ENCODE measurements around the gene CTRL.

DNA sequence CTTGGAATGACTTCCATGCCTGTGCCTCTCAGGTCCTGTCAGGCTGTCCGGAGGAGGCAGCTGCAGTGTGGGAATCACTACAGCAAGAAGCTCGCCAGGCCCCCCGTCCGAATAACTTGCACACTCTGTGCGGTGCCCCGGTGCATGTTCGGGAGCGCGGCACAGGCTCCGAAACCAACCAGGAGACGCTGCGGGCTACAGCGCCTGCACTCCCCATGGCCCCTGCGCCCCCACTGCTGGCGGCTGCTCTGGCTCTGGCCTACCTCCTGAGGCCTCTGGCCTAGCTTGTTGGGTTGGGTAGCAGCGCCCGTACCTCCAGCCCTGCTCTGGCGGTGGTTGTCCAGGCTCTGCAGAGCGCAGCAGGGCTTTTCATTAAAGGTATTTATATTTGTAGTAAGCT lies 45.7 kb downstream of the CTRL start:
- no peak for TF ChIP-seq EP300 (IDR thresholded peaks at IDR 0.05; ENCODE audit: borderline replicate concordance)
- TF ChIP-seq YY1 (IDR thresholded peaks at IDR 0.05; ENCODE audit: low read depth) = no peak
- TF ChIP-seq, protein P1, sequence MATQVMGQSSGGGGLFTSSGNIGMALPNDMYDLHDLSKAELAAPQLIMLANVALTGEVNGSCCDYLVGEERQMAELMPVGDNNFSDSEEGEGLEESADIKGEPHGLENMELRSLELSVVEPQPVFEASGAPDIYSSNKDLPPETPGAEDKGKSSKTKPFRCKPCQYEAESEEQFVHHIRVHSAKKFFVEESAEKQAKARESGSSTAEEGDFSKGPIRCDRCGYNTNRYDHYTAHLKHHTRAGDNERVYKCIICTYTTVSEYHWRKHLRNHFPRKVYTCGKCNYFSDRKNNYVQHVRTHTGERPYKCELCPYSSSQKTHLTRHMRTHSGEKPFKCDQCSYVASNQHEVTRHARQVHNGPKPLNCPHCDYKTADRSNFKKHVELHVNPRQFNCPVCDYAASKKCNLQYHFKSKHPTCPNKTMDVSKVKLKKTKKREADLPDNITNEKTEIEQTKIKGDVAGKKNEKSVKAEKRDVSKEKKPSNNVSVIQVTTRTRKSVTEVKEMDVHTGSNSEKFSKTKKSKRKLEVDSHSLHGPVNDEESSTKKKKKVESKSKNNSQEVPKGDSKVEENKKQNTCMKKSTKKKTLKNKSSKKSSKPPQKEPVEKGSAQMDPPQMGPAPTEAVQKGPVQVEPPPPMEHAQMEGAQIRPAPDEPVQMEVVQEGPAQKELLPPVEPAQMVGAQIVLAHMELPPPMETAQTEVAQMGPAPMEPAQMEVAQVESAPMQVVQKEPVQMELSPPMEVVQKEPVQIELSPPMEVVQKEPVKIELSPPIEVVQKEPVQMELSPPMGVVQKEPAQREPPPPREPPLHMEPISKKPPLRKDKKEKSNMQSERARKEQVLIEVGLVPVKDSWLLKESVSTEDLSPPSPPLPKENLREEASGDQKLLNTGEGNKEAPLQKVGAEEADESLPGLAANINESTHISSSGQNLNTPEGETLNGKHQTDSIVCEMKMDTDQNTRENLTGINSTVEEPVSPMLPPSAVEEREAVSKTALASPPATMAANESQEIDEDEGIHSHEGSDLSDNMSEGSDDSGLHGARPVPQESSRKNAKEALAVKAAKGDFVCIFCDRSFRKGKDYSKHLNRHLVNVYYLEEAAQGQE (IDR thresholded peaks at IDR 0.05; ENCODE audit: low read depth) = no peak
- TF ChIP-seq RAD21 (IDR thresholded peaks at IDR 0.05; ENCODE audit: low read depth) = no peak
- no peak for TF ChIP-seq FOXM1 (IDR thresholded peaks at IDR 0.05; ENCODE audit: borderline replicate concordance, low read depth)
- TF ChIP-seq TAF1 (IDR thresholded peaks at IDR 0.05; ENCODE audit: low read depth) = no peak
- TF ChIP-seq, protein P2, sequence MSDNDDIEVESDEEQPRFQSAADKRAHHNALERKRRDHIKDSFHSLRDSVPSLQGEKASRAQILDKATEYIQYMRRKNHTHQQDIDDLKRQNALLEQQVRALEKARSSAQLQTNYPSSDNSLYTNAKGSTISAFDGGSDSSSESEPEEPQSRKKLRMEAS (IDR thresholded peaks at IDR 0.05) = no peak
- no peak for TF ChIP-seq CREB1 (IDR thresholded peaks at IDR 0.05; ENCODE audit: low read depth)
- TF ChIP-seq EGR1 (IDR thresholded peaks at IDR 0.05) = no peak
- TF ChIP-seq, protein P3, sequence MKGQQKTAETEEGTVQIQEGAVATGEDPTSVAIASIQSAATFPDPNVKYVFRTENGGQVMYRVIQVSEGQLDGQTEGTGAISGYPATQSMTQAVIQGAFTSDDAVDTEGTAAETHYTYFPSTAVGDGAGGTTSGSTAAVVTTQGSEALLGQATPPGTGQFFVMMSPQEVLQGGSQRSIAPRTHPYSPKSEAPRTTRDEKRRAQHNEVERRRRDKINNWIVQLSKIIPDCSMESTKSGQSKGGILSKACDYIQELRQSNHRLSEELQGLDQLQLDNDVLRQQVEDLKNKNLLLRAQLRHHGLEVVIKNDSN (IDR thresholded peaks at IDR 0.05) = no peak
- TF ChIP-seq TEAD4 (IDR thresholded peaks at IDR 0.05) = no peak
